ENCODE measurements around the gene KIF3C. TPM values are rescaled to one million over a fixed set of nuclear protein-coding genes. Genes with fewer than 3 reads are reported as not detected.

KIF3C gene
- total RNA-seq, 4 donors from 2014 or later = 9.9 to 13.8 (median 11.7) TPM

- no peak for TF ChIP-seq POLR2A (IDR thresholded peaks at IDR 0.05)
- 87 to 88% methylated on average over 5 of the region's 5 CpGs for WGBS, 2 donors
- Histone ChIP-seq H3K9me3 (no peaks in the 10 kb centered on the region), H3K36me3 (no peaks in the 10 kb centered on the region), H3K27ac (no peak overlapping the region), H3K4me3 (replicated peaks in 1 of 3) (no peak overlapping the region), H3K4me1 (no peaks in the 10 kb centered on the region), H3K27me3 (no peaks in the 10 kb centered on the region)
- no peak for DNase-seq
- intact Hi-C loops (cut with DNase I) = no loop called here
Measured at GRCh38 chr2:25887624-25888242, 94.6 kb downstream of the KIF3C start.

DNA sequence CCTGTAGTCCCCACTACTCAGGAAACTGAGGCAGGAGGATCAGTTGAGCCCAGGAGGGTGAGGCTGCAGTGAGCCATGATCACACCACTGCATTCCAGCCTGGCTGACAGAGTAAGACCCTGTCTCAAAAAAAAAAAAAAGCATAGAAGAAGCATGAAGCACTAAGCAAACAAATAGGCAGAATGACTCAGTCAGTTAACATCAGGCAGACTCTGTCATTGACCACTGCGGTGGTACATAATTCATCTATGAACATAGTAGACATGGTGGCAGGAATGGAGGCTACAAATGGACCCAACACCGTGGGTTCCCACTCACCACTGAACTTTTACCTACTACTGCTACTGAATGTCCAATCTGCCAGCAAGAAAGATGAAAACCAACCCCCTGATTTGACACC is 96.4 kb downstream of the KIF3C start:
- intact Hi-C loops (cut with DNase I) = no loop called here
- Histone ChIP-seq H3K9me3 (no peaks in the 10 kb centered on the region), H3K36me3 (no peaks in the 10 kb centered on the region), H3K4me3 (replicated peaks in 1 of 3) (no peak overlapping the region), H3K27ac (no peak overlapping the region), H3K4me1 (no peaks in the 10 kb centered on the region), H3K27me3 (no peaks in the 10 kb centered on the region)
- TF ChIP-seq POLR2A (IDR thresholded peaks at IDR 0.05) (no peak), CTCF (IDR thresholded peaks at IDR 0.05) (no peak)
- no peak for DNase-seq
- 94 to 98% methylated on average over 2 of the region's 2 CpGs for WGBS, 2 donors

GRCh38 chr2:25881764-25882163 is 100.5 kb downstream of the KIF3C start:
- no peak for DNase-seq
- no peak overlapping the region for H3K4me3 ChIP-seq (replicated peaks in 1 of 3)
- no peak overlapping the region for H3K27ac ChIP-seq
- H3K4me1 ChIP-seq = peaks cover 4 to 8% of the 10 kb centered on the region in 2 donors
- no peaks in the 10 kb centered on the region for H3K27me3 ChIP-seq
- H3K36me3 ChIP-seq = no peaks in the 10 kb centered on the region
- no peaks in the 10 kb centered on the region for H3K9me3 ChIP-seq
- no peak for TF ChIP-seq POLR2A (IDR thresholded peaks at IDR 0.05)
- no peak for TF ChIP-seq CTCF (IDR thresholded peaks at IDR 0.05)
- WGBS, 2 donors = 82 to 89% methylated on average over 4 of the region's 4 CpGs
- intact Hi-C loops (cut with DNase I) = no loop called here

- intact Hi-C loops (cut with DNase I) = no loop called here
- no peaks in the 10 kb centered on the region for H3K36me3 ChIP-seq
- H3K4me1 ChIP-seq = peaks cover 10 to 15% of the 10 kb centered on the region in 2 donors
- no peak for TF ChIP-seq POLR2A (IDR thresholded peaks at IDR 0.05)
- no peak for TF ChIP-seq CTCF (IDR thresholded peaks at IDR 0.05)
- H3K4me3 ChIP-seq (replicated peaks in 1 of 3) = no peak overlapping the region
- DNase-seq = no peak
- H3K9me3 ChIP-seq = no peaks in the 10 kb centered on the region
- 93 to 97% methylated on average over 5 of the region's 5 CpGs for WGBS, 2 donors
- H3K27me3 ChIP-seq = no peaks in the 10 kb centered on the region
- peak overlapping the region in 2 of 3 donors; percentile 36 to 89 for H3K27ac ChIP-seq
Measured at GRCh38 chr2:25879133-25879730, 103.1 kb downstream of the KIF3C start.

GRCh38 chr2:25878361-25879132 is 103.8 kb downstream of the KIF3C start, which contains the start of gene ASXL2:
Gene ASXL2 (minus strand): TSS chr2:25878487. CDS start chr2:25878222, 265 bp downstream.
- no peaks in the 10 kb centered on the region for H3K9me3 ChIP-seq
- peak; percentile 97 to 98 for DNase-seq
- TF ChIP-seq CTCF (IDR thresholded peaks at IDR 0.05) (peak in 1 of 6 experiments; percentile 26), POLR2A (IDR thresholded peaks at IDR 0.05) (peak in 1 of 2 donors; percentile 90)
- no peaks in the 10 kb centered on the region for H3K36me3 ChIP-seq
- H3K27ac ChIP-seq = peak within 1 kb of the TSS; percentile 80 to 89 (median 81)
- no peaks in the 10 kb centered on the region for H3K27me3 ChIP-seq
- peaks cover 10 to 15% of the 10 kb centered on the region in 2 donors for H3K4me1 ChIP-seq
- H3K4me3 ChIP-seq (replicated peaks in 1 of 3) = peak within 1 kb of the TSS; percentile 68 to 97 (median 87)
- WGBS, 2 donors = 3 to 4% methylated on average over 31 to 39 of the region's 56 CpGs
- intact Hi-C loops (cut with DNase I) = no loop called here

Measured in thyroid gland (tissue), 4 donors.